ENCODE data around the gene HS3ST2. TPM values are rescaled to one million over a fixed set of nuclear protein-coding genes. Genes with fewer than 3 reads are reported as not detected.

HS3ST2 gene
- polyA plus RNA-seq, 1 of the 3 experiments (the other 2 are of a cell fraction), result not detected

GRCh38 chr16:22848451-22848850, 34.5 kb downstream of the HS3ST2 start:
- Histone ChIP-seq H3K27ac (ENCODE audit: low read depth in 2 of 2, low read length in 1 of 2) (no peak overlapping the region), H3K9me3 (no peaks in the 10 kb centered on the region), H3K27me3 (ENCODE audit: insufficient read depth) (no peaks in the 10 kb centered on the region), H3K9ac (no peak overlapping the region), H3K79me2 (ENCODE audit: insufficient read depth) (no peaks in the 10 kb centered on the region), H3K4me3 (ENCODE audit: low read depth in 2 of 2, low read length in 1 of 2) (no peak overlapping the region), H3K9me2 (no peaks in the 10 kb centered on the region), H4K20me1 (ENCODE audit: insufficient read depth) (no peaks in the 10 kb centered on the region), H2AFZ (ENCODE audit: low read depth) (no peak overlapping the region), H3K36me3 (replicated peaks in 1 of 2; ENCODE audit: control insufficient read depth in 1 of 2, insufficient read depth in 2 of 2, low read length in 1 of 2) (no peaks in the 10 kb centered on the region), H3K4me1 (ENCODE audit: control insufficient read depth in 1 of 2, insufficient read depth in 2 of 2, low read depth in 1 of 2, low read length in 1 of 2) (peaks cover 0 to 3% of the 10 kb centered on the region in 2 experiments; a peak in 1 of 4 replicates), H3K4me2 (no peak overlapping the region), H3F3A (replicated peaks; ENCODE audit: insufficient read depth) (no peaks in the 10 kb centered on the region)
- DNase-seq, result no peak
- POLR2A ChIA-PET, result no interaction called here
- CTCF ChIA-PET, result interaction anchor here (1.1 kb wide), 1 partner anchor 10 kb away, joined by 3 read pairs; no protein-coding TSS in a partner anchor
- WGBS (ENCODE audit: low lambda C conversion rate), result 31% methylated on average over 4 of the region's 4 CpGs
- no peak for TF ChIP-seq CHD2 (IDR thresholded peaks at IDR 0.05; ENCODE audit: low read length, partially characterized antibody)
- TF ChIP-seq YY1 (IDR thresholded peaks at IDR 0.05; ENCODE audit: low read depth), result no peak
- TF ChIP-seq MAX (IDR thresholded peaks at IDR 0.05; ENCODE audit: low read depth), result no peak
- TF ChIP-seq GABPA (IDR thresholded peaks at IDR 0.05; ENCODE audit: low read depth), result no peak
- TF ChIP-seq NFIC (IDR thresholded peaks at IDR 0.05; ENCODE audit: borderline replicate concordance), result no peak
- no peak for TF ChIP-seq EZH2phosphoT487 (IDR thresholded peaks at IDR 0.05; ENCODE audit: borderline replicate concordance, low read depth)
- TF ChIP-seq RXRA (IDR thresholded peaks at IDR 0.05; ENCODE audit: borderline replicate concordance, low read depth), result no peak
- TF ChIP-seq ELF1 (IDR thresholded peaks at IDR 0.05), result no peak
- no peak for TF ChIP-seq POLR2AphosphoS5 (IDR thresholded peaks at IDR 0.05; ENCODE audit: low read depth, low read length)
- TF ChIP-seq USF1 (IDR thresholded peaks at IDR 0.05; ENCODE audit: borderline replicate concordance, low read depth), result no peak
- TF ChIP-seq, protein P1, sequence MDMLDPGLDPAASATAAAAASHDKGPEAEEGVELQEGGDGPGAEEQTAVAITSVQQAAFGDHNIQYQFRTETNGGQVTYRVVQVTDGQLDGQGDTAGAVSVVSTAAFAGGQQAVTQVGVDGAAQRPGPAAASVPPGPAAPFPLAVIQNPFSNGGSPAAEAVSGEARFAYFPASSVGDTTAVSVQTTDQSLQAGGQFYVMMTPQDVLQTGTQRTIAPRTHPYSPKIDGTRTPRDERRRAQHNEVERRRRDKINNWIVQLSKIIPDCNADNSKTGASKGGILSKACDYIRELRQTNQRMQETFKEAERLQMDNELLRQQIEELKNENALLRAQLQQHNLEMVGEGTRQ (IDR thresholded peaks at IDR 0.05; ENCODE audit: borderline replicate concordance, low read depth, low read length), result no peak
- no peak for TF ChIP-seq REST (IDR thresholded peaks at IDR 0.05; ENCODE audit: low read depth, low read length)
- TF ChIP-seq SMC3 (IDR thresholded peaks at IDR 0.05; ENCODE audit: low read depth, low read length), result no peak
- no peak for TF ChIP-seq TCF12 (IDR thresholded peaks at IDR 0.05)
- TF ChIP-seq MEF2A (IDR thresholded peaks at IDR 0.05; ENCODE audit: borderline replicate concordance, low read depth), result no peak
- TF ChIP-seq JUND (IDR thresholded peaks at IDR 0.05), result no peak
- no peak for TF ChIP-seq FOXJ3 (CRISPR knock-in tag; IDR thresholded peaks at IDR 0.05)
- TF ChIP-seq SIN3A (IDR thresholded peaks at IDR 0.05; ENCODE audit: borderline replicate concordance, low read depth, low read length), result no peak
- TF ChIP-seq ZBTB33 (IDR thresholded peaks at IDR 0.05; ENCODE audit: borderline replicate concordance, low read depth), result no peak
- TF ChIP-seq NRF1 (IDR thresholded peaks at IDR 0.05; ENCODE audit: low read depth, low read length), result no peak
